HepG2 (cell line): ENCODE results near the gene PTK7. TPM values are rescaled to one million over a fixed set of nuclear protein-coding genes. Genes with fewer than 3 reads are reported as not detected.

Experiments used
- ARNT ChIP-seq: fragments of 450-650 bp; IDR thresholded peaks from 2 replicates; pipeline ENCODE4 v1.6.1; 2017
- HNRNPH1 ChIP-seq: fragments of 200-400 bp; formaldehyde crosslinking; optimal IDR thresholded peaks from 2 replicates; pipeline ENCODE3; 2017; ENCODE audit warnings: mild to moderate bottlenecking, low read depth, low read length
- JUND ChIP-seq: sonication (generic); formaldehyde crosslinking; IDR thresholded peaks from 2 replicates; pipeline ENCODE4 v1.8.0; 2022; ENCODE audit warnings: mild to moderate bottlenecking, missing genetic modification reagents
- NCOA5 ChIP-seq: sonication (generic); formaldehyde crosslinking; IDR thresholded peaks from 2 replicates; pipeline ENCODE4 v1.4.0; 2020; ENCODE audit warnings: missing genetic modification reagents
- REL ChIP-seq: sonication (generic); formaldehyde crosslinking; conservative IDR thresholded peaks from 2 replicates; pipeline ENCODE4 v1.8.0; 2022; ENCODE audit warnings: mild to moderate bottlenecking, missing genetic modification reagents, moderate library complexity
- ZNF253 ChIP-seq: sonication (generic); formaldehyde crosslinking; IDR thresholded peaks from 2 replicates; pipeline ENCODE4 v1.8.0; 2022; ENCODE audit warnings: mild to moderate bottlenecking, missing genetic modification reagents, borderline replicate concordance
- polyA plus RNA-seq, 8 experiments: library from polyadenylated mRNA; depleted of rRNA in 3 of 8; stranded (reverse) in 7 of 8; unstranded in 1 of 8; fragments of >200 nt; fragmentation: Illumina TruSeq in 4 of 8; extraction: Trizol in 4 of 8; gene quantifications; 2 replicates each; pipeline versions ENCODE4 v1.2.1 to v1.2.3, GENCODE V29; 2011 to 2016; ENCODE audit warnings: low read depth in 4 of 8, missing spikeins in 1 of 8, mixed read lengths in 1 of 8; ENCODE audit not compliant: insufficient read depth in 1 of 8
- total RNA-seq, 5 experiments: library from RNA; depleted of rRNA; stranded (reverse); fragments of >200 nt; fragmentation: Illumina TruSeq; extraction: Trizol; gene quantifications; 2 replicates each; pipeline ENCODE4 v1.2.3, GENCODE V29; 2016; ENCODE audit warnings: low read depth in 1 of 5
- TF ChIP-seq, protein P1 (sequence below): sonication (generic); formaldehyde crosslinking; IDR thresholded peaks from 2 replicates; pipeline ENCODE4 v1.4.0; 2020; ENCODE audit warnings: low read depth, missing genetic modification reagents
- TF ChIP-seq, protein P2 (sequence below): sonication (generic); formaldehyde crosslinking; IDR thresholded peaks from 2 replicates; pipeline ENCODE4 v1.4.0; 2020; ENCODE audit warnings: missing genetic modification reagents
- TF ChIP-seq, protein P3 (sequence below): sonication (generic); formaldehyde crosslinking; IDR thresholded peaks from 2 replicates; pipeline ENCODE4 v1.5.0; 2020; ENCODE audit warnings: missing genetic modification reagents
- TF ChIP-seq, protein P4 (sequence below): sonication (generic); formaldehyde crosslinking; conservative IDR thresholded peaks from 2 replicates; pipeline ENCODE4 v1.8.0; 2022; ENCODE audit warnings: missing genetic modification reagents
- TF ChIP-seq, protein P5 (sequence below): sonication (generic); formaldehyde crosslinking; IDR thresholded peaks from 2 replicates; pipeline ENCODE4 v1.5.0; 2020; ENCODE audit warnings: mild to moderate bottlenecking, missing genetic modification reagents

The PTK7 gene
- total and polyA plus RNA-seq, 2 of the 13 experiments (the other 11 are each of a cell fraction or from before 2014, with no cell fraction given) = 98.5 to 99.8 TPM

DNA sequence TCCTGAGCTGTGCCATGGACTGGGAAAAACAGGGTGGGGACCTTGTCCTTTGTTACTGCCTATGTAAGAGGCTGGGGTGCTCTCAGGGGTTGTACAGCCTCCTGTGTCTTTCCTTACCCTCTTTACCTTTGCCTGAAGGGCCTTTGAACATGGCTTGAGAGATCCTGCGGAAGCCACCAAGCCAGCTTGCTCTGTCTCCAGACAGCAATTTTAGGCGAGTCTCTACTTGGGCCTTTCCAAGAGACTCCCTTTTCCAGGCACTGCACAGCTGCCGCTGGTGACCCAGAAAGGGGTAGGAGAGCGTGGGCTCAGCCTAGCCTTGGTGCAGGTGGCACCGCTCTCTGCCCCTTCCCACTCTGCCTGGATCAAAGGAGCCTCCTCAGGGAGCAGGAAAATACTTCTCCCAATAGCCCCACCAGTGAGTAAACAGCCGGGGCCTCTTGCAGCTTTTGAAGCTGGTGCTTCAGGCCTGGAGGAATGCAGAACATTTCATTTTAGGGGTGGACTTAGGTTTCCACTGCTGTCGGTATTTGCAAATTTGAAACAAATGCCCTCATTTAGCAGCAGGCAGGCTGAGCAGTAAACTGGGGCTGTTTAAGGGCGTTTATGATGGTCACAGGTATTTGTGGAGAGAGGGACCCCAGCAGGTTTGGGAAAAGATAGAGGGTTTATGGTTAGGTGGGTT, 13.9 kb downstream of the PTK7 start (continued):
- TF ChIP-seq, protein P1, sequence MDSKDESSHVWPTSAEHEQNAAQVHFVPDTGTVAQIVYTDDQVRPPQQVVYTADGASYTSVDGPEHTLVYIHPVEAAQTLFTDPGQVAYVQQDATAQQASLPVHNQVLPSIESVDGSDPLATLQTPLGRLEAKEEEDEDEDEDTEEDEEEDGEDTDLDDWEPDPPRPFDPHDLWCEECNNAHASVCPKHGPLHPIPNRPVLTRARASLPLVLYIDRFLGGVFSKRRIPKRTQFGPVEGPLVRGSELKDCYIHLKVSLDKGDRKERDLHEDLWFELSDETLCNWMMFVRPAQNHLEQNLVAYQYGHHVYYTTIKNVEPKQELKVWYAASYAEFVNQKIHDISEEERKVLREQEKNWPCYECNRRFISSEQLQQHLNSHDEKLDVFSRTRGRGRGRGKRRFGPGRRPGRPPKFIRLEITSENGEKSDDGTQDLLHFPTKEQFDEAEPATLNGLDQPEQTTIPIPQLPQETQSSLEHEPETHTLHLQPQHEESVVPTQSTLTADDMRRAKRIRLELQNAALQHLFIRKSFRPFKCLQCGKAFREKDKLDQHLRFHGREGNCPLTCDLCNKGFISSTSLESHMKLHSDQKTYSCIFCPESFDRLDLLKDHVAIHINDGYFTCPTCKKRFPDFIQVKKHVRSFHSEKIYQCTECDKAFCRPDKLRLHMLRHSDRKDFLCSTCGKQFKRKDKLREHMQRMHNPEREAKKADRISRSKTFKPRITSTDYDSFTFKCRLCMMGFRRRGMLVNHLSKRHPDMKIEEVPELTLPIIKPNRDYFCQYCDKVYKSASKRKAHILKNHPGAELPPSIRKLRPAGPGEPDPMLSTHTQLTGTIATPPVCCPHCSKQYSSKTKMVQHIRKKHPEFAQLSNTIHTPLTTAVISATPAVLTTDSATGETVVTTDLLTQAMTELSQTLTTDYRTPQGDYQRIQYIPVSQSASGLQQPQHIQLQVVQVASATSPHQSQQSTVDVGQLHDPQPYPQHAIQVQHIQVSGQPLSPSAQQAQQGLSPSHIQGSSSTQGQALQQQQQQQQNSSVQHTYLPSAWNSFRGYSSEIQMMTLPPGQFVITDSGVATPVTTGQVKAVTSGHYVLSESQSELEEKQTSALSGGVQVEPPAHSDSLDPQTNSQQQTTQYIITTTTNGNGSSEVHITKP = peak; percentile 91
- TF ChIP-seq, protein P2, sequence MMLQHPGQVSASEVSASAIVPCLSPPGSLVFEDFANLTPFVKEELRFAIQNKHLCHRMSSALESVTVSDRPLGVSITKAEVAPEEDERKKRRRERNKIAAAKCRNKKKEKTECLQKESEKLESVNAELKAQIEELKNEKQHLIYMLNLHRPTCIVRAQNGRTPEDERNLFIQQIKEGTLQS = peak; percentile 14; the same call in 1 of the 2 replicates
- TF ChIP-seq ZNF253 (CRISPR knock-in tag) = no peak
- TF ChIP-seq, protein P3, sequence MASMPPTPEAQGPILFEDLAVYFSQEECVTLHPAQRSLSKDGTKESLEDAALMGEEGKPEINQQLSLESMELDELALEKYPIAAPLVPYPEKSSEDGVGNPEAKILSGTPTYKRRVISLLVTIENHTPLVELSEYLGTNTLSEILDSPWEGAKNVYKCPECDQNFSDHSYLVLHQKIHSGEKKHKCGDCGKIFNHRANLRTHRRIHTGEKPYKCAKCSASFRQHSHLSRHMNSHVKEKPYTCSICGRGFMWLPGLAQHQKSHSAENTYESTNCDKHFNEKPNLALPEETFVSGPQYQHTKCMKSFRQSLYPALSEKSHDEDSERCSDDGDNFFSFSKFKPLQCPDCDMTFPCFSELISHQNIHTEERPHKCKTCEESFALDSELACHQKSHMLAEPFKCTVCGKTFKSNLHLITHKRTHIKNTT (CRISPR knock-in tag) = 0 out of 2 replicates have a peak, but pooled peaks have one; percentile 40
- no peak for TF ChIP-seq HNRNPH1
- TF ChIP-seq JUND = no peak; the same call in 1 of the 2 replicates
- TF ChIP-seq, protein P4, sequence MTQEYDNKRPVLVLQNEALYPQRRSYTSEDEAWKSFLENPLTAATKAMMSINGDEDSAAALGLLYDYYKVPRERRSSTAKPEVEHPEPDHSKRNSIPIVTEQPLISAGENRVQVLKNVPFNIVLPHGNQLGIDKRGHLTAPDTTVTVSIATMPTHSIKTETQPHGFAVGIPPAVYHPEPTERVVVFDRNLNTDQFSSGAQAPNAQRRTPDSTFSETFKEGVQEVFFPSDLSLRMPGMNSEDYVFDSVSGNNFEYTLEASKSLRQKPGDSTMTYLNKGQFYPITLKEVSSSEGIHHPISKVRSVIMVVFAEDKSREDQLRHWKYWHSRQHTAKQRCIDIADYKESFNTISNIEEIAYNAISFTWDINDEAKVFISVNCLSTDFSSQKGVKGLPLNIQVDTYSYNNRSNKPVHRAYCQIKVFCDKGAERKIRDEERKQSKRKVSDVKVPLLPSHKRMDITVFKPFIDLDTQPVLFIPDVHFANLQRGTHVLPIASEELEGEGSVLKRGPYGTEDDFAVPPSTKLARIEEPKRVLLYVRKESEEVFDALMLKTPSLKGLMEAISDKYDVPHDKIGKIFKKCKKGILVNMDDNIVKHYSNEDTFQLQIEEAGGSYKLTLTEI = no peak
- TF ChIP-seq ARNT = no peak
- TF ChIP-seq REL (CRISPR knock-in tag) = no peak
- TF ChIP-seq, protein P5, sequence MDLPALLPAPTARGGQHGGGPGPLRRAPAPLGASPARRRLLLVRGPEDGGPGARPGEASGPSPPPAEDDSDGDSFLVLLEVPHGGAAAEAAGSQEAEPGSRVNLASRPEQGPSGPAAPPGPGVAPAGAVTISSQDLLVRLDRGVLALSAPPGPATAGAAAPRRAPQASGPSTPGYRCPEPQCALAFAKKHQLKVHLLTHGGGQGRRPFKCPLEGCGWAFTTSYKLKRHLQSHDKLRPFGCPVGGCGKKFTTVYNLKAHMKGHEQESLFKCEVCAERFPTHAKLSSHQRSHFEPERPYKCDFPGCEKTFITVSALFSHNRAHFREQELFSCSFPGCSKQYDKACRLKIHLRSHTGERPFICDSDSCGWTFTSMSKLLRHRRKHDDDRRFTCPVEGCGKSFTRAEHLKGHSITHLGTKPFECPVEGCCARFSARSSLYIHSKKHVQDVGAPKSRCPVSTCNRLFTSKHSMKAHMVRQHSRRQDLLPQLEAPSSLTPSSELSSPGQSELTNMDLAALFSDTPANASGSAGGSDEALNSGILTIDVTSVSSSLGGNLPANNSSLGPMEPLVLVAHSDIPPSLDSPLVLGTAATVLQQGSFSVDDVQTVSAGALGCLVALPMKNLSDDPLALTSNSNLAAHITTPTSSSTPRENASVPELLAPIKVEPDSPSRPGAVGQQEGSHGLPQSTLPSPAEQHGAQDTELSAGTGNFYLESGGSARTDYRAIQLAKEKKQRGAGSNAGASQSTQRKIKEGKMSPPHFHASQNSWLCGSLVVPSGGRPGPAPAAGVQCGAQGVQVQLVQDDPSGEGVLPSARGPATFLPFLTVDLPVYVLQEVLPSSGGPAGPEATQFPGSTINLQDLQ (CRISPR knock-in tag) = no peak; the same call in 1 of the 2 replicates
- TF ChIP-seq NCOA5 (CRISPR knock-in tag) = no peak
